RWPE2 (cell line): ENCODE measurements around the gene LAMA4.

Experiments used
- ATAC-seq: fragments of 200-7000 bp; cut with Tn5 transposase; 3 replicates; pipeline ENCODE4 v1.9.1; 2021; ENCODE audit warnings: low read depth
- DNase-seq: peaks from one replicate; pipeline ENCODE4 v3.0.0-alpha.2; 2020; ENCODE audit warnings: low spot score
- H3K27ac ChIP-seq: fragments of 450-650 bp; 2 replicates; pipeline ENCODE4 v1.5.1; 2017; ENCODE audit warnings: mild to moderate bottlenecking; ENCODE audit not compliant: poor library complexity, severe bottlenecking
- H3K27me3 ChIP-seq: fragments of 250-450 bp; sonication (Bioruptor Pico); 2 replicates; pipeline ENCODE4 v1.5.1; 2021; ENCODE audit warnings: mild to moderate bottlenecking, moderate library complexity; ENCODE audit not compliant: insufficient read depth, poor library complexity, severe bottlenecking
- H3K36me3 ChIP-seq: fragments of 250-450 bp; sonication (Bioruptor Pico); 2 replicates; pipeline ENCODE4 v1.5.1; 2020; ENCODE audit warnings: low read depth, mild to moderate bottlenecking, moderate library complexity
- H3K4me1 ChIP-seq: fragments of 250-450 bp; sonication (Bioruptor Pico); 2 replicates; pipeline ENCODE4 v1.5.1; 2021; ENCODE audit warnings: mild to moderate bottlenecking, moderate library complexity; ENCODE audit not compliant: insufficient read depth, poor library complexity, severe bottlenecking
- H3K4me3 ChIP-seq: fragments of 250-450 bp; sonication (Bioruptor Pico); 2 replicates; pipeline ENCODE4 v1.5.1; 2021; ENCODE audit warnings: mild to moderate bottlenecking, moderate library complexity; ENCODE audit not compliant: severe bottlenecking
- H3K9me3 ChIP-seq: fragments of 250-450 bp; sonication (Bioruptor Pico); 2 replicates; pipeline ENCODE4 v1.5.1; 2021; ENCODE audit warnings: mild to moderate bottlenecking, moderate library complexity; ENCODE audit not compliant: severe bottlenecking
- TF ChIP-seq, protein P1 (sequence below): fragments of 450-650 bp; IDR thresholded peaks from one replicate; pipeline ENCODE4 v1.5.1; 2017; ENCODE audit warnings: mild to moderate bottlenecking, moderate library complexity; ENCODE audit not compliant: poor library complexity, severe bottlenecking

LAMA4 gene

GRCh38 chr6:112081569-112081968 is 172.8 kb downstream of the LAMA4 start:
- TF ChIP-seq, protein P1, sequence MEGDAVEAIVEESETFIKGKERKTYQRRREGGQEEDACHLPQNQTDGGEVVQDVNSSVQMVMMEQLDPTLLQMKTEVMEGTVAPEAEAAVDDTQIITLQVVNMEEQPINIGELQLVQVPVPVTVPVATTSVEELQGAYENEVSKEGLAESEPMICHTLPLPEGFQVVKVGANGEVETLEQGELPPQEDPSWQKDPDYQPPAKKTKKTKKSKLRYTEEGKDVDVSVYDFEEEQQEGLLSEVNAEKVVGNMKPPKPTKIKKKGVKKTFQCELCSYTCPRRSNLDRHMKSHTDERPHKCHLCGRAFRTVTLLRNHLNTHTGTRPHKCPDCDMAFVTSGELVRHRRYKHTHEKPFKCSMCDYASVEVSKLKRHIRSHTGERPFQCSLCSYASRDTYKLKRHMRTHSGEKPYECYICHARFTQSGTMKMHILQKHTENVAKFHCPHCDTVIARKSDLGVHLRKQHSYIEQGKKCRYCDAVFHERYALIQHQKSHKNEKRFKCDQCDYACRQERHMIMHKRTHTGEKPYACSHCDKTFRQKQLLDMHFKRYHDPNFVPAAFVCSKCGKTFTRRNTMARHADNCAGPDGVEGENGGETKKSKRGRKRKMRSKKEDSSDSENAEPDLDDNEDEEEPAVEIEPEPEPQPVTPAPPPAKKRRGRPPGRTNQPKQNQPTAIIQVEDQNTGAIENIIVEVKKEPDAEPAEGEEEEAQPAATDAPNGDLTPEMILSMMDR, result no peak
- H3K36me3 ChIP-seq, result peaks cover 82% of the 10 kb centered on the region
- peaks cover 6% of the 10 kb centered on the region for H3K4me1 ChIP-seq
- ATAC-seq (no peak), DNase-seq (no peak)
- H3K9me3 ChIP-seq, result no peaks in the 10 kb centered on the region
- H3K27ac ChIP-seq, result no peak overlapping the region
- H3K4me3 ChIP-seq, result no peak overlapping the region
- H3K27me3 ChIP-seq, result no peaks in the 10 kb centered on the region

DNA sequence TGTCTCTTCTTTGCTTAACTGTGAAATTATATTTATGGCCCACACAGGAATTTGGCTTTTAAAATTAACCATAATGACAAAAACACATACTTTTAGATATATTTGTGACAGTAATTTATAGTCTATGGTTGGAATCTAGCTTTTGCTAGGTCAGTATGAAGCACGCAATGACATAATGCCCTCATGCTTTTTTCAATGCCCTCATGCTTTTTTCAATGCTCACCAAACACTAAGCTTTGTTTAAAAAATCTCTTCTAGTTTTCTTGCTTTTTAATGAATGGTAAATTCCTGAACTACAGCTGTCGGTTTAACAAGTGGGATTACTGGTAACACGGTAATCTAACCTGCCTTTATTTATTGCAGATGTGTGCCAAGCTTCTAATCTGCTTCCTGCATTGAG is 187.8 kb downstream of the LAMA4 start:
- no peak for DNase-seq

GRCh38 chr6:112065426-112065986 is 188.9 kb downstream of the LAMA4 start:
- DNase-seq (no peak), ATAC-seq (no peak)
- H3K27ac ChIP-seq, result no peak overlapping the region
- no peak overlapping the region for H3K4me3 ChIP-seq
- H3K4me1 ChIP-seq, result no peaks in the 10 kb centered on the region
- H3K9me3 ChIP-seq, result no peaks in the 10 kb centered on the region
- TF ChIP-seq, protein P1, result no peak
- no peaks in the 10 kb centered on the region for H3K27me3 ChIP-seq
- peaks cover 11% of the 10 kb centered on the region for H3K36me3 ChIP-seq

More for the DNA sequence above, 187.8 kb downstream of the LAMA4 start:
- H3K36me3 ChIP-seq, result peaks cover 22% of the 10 kb centered on the region
- H3K27ac ChIP-seq, result no peak overlapping the region
- no peaks in the 10 kb centered on the region for H3K9me3 ChIP-seq
- no peaks in the 10 kb centered on the region for H3K4me1 ChIP-seq
- no peak for ATAC-seq
- H3K4me3 ChIP-seq, result no peak overlapping the region
- TF ChIP-seq, protein P1, result no peak
- H3K27me3 ChIP-seq, result no peaks in the 10 kb centered on the region

DNA sequence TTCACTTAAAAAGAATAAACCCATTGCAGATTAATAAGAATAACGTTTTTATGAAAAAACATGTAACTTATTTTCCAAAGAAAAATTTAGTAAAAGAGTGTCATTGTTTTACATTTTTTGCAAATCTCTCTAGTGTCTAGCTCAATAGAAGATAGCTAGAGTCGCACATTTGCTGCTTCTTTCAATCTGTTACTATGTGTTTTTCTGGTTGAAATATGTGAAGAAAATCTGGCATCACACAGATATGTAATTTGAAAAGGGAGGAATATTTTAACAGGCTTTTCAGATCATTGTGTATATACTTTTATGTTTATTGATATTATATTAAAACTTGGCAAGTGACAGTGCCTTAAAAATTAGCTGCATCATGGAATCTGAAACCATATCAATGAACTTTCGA is 191.4 kb downstream of the LAMA4 start:
- TF ChIP-seq, protein P1, result no peak
- no peaks in the 10 kb centered on the region for H3K36me3 ChIP-seq
- no peak for DNase-seq
- H3K27me3 ChIP-seq, result no peaks in the 10 kb centered on the region
- H3K9me3 ChIP-seq, result no peaks in the 10 kb centered on the region
- H3K4me1 ChIP-seq, result no peaks in the 10 kb centered on the region
- ATAC-seq, result no peak
- H3K4me3 ChIP-seq, result no peak overlapping the region
- no peak overlapping the region for H3K27ac ChIP-seq

GRCh38 chr6:112061605-112062004 is 192.8 kb downstream of the LAMA4 start:
- Histone ChIP-seq H3K4me1 (no peaks in the 10 kb centered on the region), H3K27me3 (no peaks in the 10 kb centered on the region), H3K27ac (no peak overlapping the region), H3K36me3 (no peaks in the 10 kb centered on the region), H3K4me3 (no peak overlapping the region), H3K9me3 (no peaks in the 10 kb centered on the region)
- DNase-seq (no peak), ATAC-seq (no peak)
- TF ChIP-seq, protein P1, result no peak
